ENCODE measurements around the gene JAML.

JAML gene

GRCh38 chr11:118224511-118225188, at the start of gene JAML:
Gene JAML, minus strand, starts transcription at chr11:118225011. Its CDS starts 10,145 bp downstream, at chr11:118214866.
- Histone ChIP-seq H3K4me3 (no peak within 1 kb of the TSS), H3K27ac (peak within 1 kb of the TSS in 1 of 2 donors; percentile 7)
- no peak for TF ChIP-seq CTCF (IDR thresholded peaks at IDR 0.05)
- DNase-seq (ENCODE audit: low spot score) = no peak

GRCh38 chr11:118274186-118274585, 49.4 kb upstream of the JAML start:
- DNase-seq (ENCODE audit: low spot score) = no peak
- Histone ChIP-seq H3K4me3 (no peak overlapping the region), H3K27ac (no peak overlapping the region)
- no peak for TF ChIP-seq CTCF (IDR thresholded peaks at IDR 0.05)

GRCh38 chr11:118272001-118272400, 47.2 kb upstream of the JAML start:
- Histone ChIP-seq H3K27ac (no peak overlapping the region), H3K4me3 (no peak overlapping the region)
- TF ChIP-seq CTCF (IDR thresholded peaks at IDR 0.05) = no peak
- DNase-seq (ENCODE audit: low spot score) = no peak

GRCh38 chr11:118267486-118267885, 42.7 kb upstream of the JAML start:
- no peak overlapping the region for H3K4me3 ChIP-seq
- no peak for DNase-seq (ENCODE audit: low spot score)
- no peak for TF ChIP-seq CTCF (IDR thresholded peaks at IDR 0.05)
- no peak overlapping the region for H3K27ac ChIP-seq

- no peak for TF ChIP-seq CTCF (IDR thresholded peaks at IDR 0.05)
- no peak overlapping the region for H3K4me3 ChIP-seq
- no peak for DNase-seq (ENCODE audit: low spot score)
- H3K27ac ChIP-seq = no peak overlapping the region
These were observed 41.1 kb upstream of the JAML start for GRCh38 chr11:118265954-118266353.

- Histone ChIP-seq H3K27ac (peak overlapping the region in 1 of 2 donors; percentile 28), H3K4me3 (peak overlapping the region; percentile 52)
- DNase-seq (ENCODE audit: low spot score) = no peak
- TF ChIP-seq CTCF (IDR thresholded peaks at IDR 0.05) = no peak
These were observed 40.0 kb upstream of the JAML start for GRCh38 chr11:118264569-118265465.

All from coronary artery (tissue), 2 donors.